PC-9 (cell line): Measurements from ENCODE around the gene ATP12A. TPM values are rescaled to one million over a fixed set of nuclear protein-coding genes. Genes with fewer than 3 reads are reported as not detected.

Experiments used
- BruUV-seq: library from RNA; stranded (reverse); fragments of 400-500 nt; replicated peaks from 2 replicates; lab custom pipeline; 2021; lab: Mats Ljungman, UMichigan
- CTCF ChIA-PET: fragments of 300-600 bp; sonication (Branson Sonifier 250); formaldehyde crosslinking; loops from one replicate; lab custom pipeline; 2022; ENCODE audit warnings: antibody characterized with exemption; lab: Charles Lee
- POLR2A ChIA-PET: fragments of 300-600 bp; sonication (Branson Sonifier 250); formaldehyde crosslinking; loops from one replicate; lab custom pipeline; 2022; ENCODE audit warnings: antibody characterized with exemption; ENCODE audit not compliant: unreplicated experiment; lab: Charles Lee
- DNase-seq, 2 experiments: peaks; one replicate each; pipeline versions ENCODE4 v3.0.0 to v3.0.0-alpha.2; 2015 to 2022; ENCODE audit warnings: mixed read lengths in 1 of 2
- H2AFZ ChIP-seq: fragments of 200-600 bp; sonication (generic); 2 replicates; pipeline ENCODE4 v1.8.1; 2017; ENCODE audit warnings: antibody characterized with exemption
- H3F3A ChIP-seq: fragments of 200-600 bp; sonication (generic); 2 replicates; pipeline ENCODE4 v1.8.1; 2017; ENCODE audit warnings: antibody characterized with exemption, mild to moderate bottlenecking, low read depth; ENCODE audit not compliant: insufficient read depth
- H3K27ac ChIP-seq: fragments of 200-600 bp; sonication (generic); 2 replicates; pipeline ENCODE4 v1.6.1; 2016; ENCODE audit warnings: mixed run types
- H3K27me3 ChIP-seq: fragments of 200-600 bp; sonication (generic); 2 replicates; pipeline ENCODE4 v1.6.1; 2016; ENCODE audit warnings: low read depth, mixed run types; ENCODE audit not compliant: insufficient read depth
- H3K36me3 ChIP-seq: fragments of 200-600 bp; sonication (generic); 2 replicates; pipeline ENCODE4 v1.6.1; 2016; ENCODE audit warnings: low read depth, mixed run types
- H3K4me1 ChIP-seq: fragments of 200-600 bp; sonication (generic); replicated peaks from 2 replicates; pipeline ENCODE4 v1.6.1; 2016; ENCODE audit warnings: mixed run types; ENCODE audit not compliant: insufficient read depth
- H3K4me2 ChIP-seq: fragments of 200-600 bp; sonication (generic); 2 replicates; pipeline ENCODE4 v1.6.1; 2017; ENCODE audit warnings: mixed run types
- H3K4me3 ChIP-seq: fragments of 200-600 bp; sonication (generic); 2 replicates; pipeline ENCODE4 v1.6.1; 2016; ENCODE audit warnings: mixed run types
- H3K79me2 ChIP-seq: fragments of 200-600 bp; sonication (generic); 2 replicates; pipeline ENCODE4 v1.6.1; 2017; ENCODE audit warnings: low read depth, mixed run types
- H3K9me2 ChIP-seq: fragments of 200-600 bp; sonication (generic); 2 replicates; pipeline ENCODE4 v1.8.1; 2017; ENCODE audit warnings: mild to moderate bottlenecking; ENCODE audit not compliant: insufficient read depth
- H3K9me3 ChIP-seq: fragments of 200-600 bp; sonication (generic); 2 replicates; pipeline ENCODE4 v1.8.1; 2016; ENCODE audit warnings: low read depth; ENCODE audit not compliant: insufficient read depth
- H4K20me1 ChIP-seq: fragments of 200-600 bp; sonication (generic); 2 replicates; pipeline ENCODE4 v1.8.1; 2017; ENCODE audit not compliant: insufficient read depth
- EZH2 ChIP-seq: fragments of 200-600 bp; sonication (generic); IDR thresholded peaks from 2 replicates; pipeline ENCODE4 v1.8.0; 2017; ENCODE audit warnings: antibody characterized with exemption, low read depth
- intact Hi-C: fragments of 100-400 bp; cut with micrococcal nuclease; formaldehyde crosslinking; loops from one replicate; pipeline ENCODE4 v1.10.0; 2022; ENCODE audit not compliant: unreplicated experiment
- total RNA-seq: library from RNA; stranded (reverse); gene quantifications from 2 replicates; pipeline ENCODE4 v1.2.3, GENCODE V29; 2021
- TF ChIP-seq, protein P1 (sequence below): fragments of 200-600 bp; sonication (generic); conservative IDR thresholded peaks from 2 replicates; pipeline ENCODE4 v1.6.1; 2017; ENCODE audit warnings: mixed run types, antibody characterized with exemption, mild to moderate bottlenecking, moderate library complexity

Gene ATP12A
- total RNA-seq, 1 experiment from 2014 or later = 0.09 TPM

DNA sequence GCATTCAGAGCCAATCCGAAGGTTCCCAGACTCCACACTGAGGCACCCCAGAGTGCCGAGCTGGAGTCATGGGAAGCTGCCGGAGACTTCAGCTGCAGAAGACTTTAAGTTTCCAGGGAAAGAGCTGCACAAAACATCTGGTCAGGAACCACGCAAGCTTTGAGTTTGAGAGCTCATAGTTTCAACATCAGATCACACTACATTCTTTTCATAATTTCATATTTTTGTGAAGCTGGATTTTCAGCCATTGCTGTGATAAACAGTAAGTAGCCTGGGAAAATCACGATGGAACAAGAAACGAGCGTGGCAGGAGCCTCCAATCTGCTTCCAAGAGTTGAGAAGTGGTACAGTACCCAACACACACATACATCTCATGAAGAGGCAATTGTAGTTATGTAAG, 25.5 kb upstream of the ATP12A start:
- no peaks in the 10 kb centered on the region for H3K9me3 ChIP-seq
- intact Hi-C loops = no loop called here
- H3K27me3 ChIP-seq = no peaks in the 10 kb centered on the region
- no peaks in the 10 kb centered on the region for H3K9me2 ChIP-seq
- no peak overlapping the region for H3K27ac ChIP-seq
- no peaks in the 10 kb centered on the region for H3F3A ChIP-seq
- no peak overlapping the region for H3K4me2 ChIP-seq
- no peaks in the 10 kb centered on the region for H4K20me1 ChIP-seq
- ChIA-PET POLR2A (no interaction called here), CTCF (interaction anchor here (1.1 kb wide), 1 partner anchor 28 kb away, joined by 3 read pairs; no protein-coding TSS in a partner anchor)
- no peak for TF ChIP-seq EZH2
- TF ChIP-seq, protein P1, sequence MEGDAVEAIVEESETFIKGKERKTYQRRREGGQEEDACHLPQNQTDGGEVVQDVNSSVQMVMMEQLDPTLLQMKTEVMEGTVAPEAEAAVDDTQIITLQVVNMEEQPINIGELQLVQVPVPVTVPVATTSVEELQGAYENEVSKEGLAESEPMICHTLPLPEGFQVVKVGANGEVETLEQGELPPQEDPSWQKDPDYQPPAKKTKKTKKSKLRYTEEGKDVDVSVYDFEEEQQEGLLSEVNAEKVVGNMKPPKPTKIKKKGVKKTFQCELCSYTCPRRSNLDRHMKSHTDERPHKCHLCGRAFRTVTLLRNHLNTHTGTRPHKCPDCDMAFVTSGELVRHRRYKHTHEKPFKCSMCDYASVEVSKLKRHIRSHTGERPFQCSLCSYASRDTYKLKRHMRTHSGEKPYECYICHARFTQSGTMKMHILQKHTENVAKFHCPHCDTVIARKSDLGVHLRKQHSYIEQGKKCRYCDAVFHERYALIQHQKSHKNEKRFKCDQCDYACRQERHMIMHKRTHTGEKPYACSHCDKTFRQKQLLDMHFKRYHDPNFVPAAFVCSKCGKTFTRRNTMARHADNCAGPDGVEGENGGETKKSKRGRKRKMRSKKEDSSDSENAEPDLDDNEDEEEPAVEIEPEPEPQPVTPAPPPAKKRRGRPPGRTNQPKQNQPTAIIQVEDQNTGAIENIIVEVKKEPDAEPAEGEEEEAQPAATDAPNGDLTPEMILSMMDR = no peak
- no peak overlapping the region for H2AFZ ChIP-seq
- peaks cover 19% of the 10 kb centered on the region for H3K4me1 ChIP-seq
- DNase-seq = no peak
- no peak overlapping the region for H3K4me3 ChIP-seq
- BruUV-seq = no TSS peak
- no peaks in the 10 kb centered on the region for H3K36me3 ChIP-seq
- no peaks in the 10 kb centered on the region for H3K79me2 ChIP-seq

DNA sequence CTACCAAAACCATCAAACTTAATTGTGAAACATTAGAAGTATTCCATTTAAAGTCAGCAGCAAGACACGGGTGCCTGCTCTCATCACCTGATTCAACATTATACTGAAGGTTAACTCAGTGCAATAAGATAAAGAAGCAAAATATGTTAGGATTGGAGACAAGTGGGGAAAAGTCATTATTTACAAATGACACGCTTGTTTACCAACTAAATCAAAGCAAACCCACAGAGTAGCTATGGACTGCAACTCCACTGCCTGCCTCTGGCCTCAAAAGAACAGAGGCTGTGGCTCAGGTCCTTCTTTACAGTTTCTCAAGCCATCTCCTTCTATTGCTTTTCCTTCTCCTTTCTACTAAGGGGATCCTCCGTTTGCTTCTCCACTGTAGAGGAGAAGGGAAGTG, 21.0 kb upstream of the ATP12A start:
- TF ChIP-seq EZH2 = no peak
- TF ChIP-seq, protein P1 = no peak
- CTCF ChIA-PET = no interaction called here
- H3K27me3 ChIP-seq = no peaks in the 10 kb centered on the region
- intact Hi-C loops = no loop called here
- no peaks in the 10 kb centered on the region; the same call in 1 of the 2 replicates for H3F3A ChIP-seq
- H2AFZ ChIP-seq = no peak overlapping the region
- DNase-seq = no peak
- no peaks in the 10 kb centered on the region for H3K36me3 ChIP-seq
- peaks cover 1% of the 10 kb centered on the region; the same call in 1 of the 2 replicates for H3K4me1 ChIP-seq
- BruUV-seq = no TSS peak
- H3K9me3 ChIP-seq = no peaks in the 10 kb centered on the region
- no peak overlapping the region for H3K4me3 ChIP-seq
- no peaks in the 10 kb centered on the region for H3K9me2 ChIP-seq
- no peaks in the 10 kb centered on the region for H3K79me2 ChIP-seq
- POLR2A ChIA-PET = no interaction called here
- H3K4me2 ChIP-seq = no peak overlapping the region
- H4K20me1 ChIP-seq = no peaks in the 10 kb centered on the region
- H3K27ac ChIP-seq = no peak overlapping the region

DNA sequence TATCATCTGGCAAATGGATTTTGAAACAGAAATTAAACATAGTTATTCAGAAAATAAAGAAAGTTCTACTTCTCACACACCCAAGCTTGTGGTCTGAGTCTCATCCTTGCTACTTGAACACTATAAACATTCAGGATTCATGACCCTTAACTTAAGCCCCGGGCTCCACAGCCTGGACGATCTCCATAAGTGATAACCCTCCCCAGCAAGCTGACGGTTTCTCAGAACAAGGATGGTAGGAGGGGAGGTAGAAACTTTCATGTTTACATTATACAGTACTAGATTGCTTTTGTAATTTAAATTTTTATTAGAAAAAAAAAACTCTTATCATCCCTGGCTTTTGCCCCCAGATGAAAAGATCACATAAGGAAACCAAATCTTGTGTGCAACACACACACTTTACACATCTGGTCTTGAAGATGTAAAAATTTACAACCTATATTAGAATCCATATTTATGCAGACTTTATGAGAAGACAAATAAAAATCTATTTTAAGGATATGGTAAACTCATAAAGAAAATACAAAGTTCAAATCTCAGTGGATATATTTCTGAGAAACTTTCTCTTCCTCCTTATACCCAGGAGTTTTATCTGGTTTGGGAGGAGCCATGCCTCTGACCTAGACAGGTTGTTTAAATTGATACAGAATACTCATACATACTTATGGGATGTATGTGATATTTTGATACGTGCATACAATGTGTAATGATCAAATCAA, 20.0 kb upstream of the ATP12A start:
- no peaks in the 10 kb centered on the region for H3K9me3 ChIP-seq
- ChIA-PET POLR2A (no interaction called here), CTCF (no interaction called here)
- intact Hi-C loops = no loop called here
- no peaks in the 10 kb centered on the region for H3K9me2 ChIP-seq
- no peak for DNase-seq
- H3K4me1 ChIP-seq = peaks cover 11% of the 10 kb centered on the region; the same call in 1 of the 2 replicates
- no peaks in the 10 kb centered on the region for H3K36me3 ChIP-seq
- H3K27me3 ChIP-seq = no peaks in the 10 kb centered on the region
- no peaks in the 10 kb centered on the region; the same call in 1 of the 2 replicates for H3F3A ChIP-seq
- TF ChIP-seq, protein P1 = no peak
- no peak for TF ChIP-seq EZH2
- H3K4me2 ChIP-seq = no peak overlapping the region
- no peaks in the 10 kb centered on the region for H4K20me1 ChIP-seq
- no TSS peak for BruUV-seq
- no peak overlapping the region for H3K27ac ChIP-seq
- no peak overlapping the region for H3K4me3 ChIP-seq
- H3K79me2 ChIP-seq = no peaks in the 10 kb centered on the region
- no peak overlapping the region for H2AFZ ChIP-seq
